Right lobe of liver (tissue), 6 donors: ENCODE results near the gene KAZN. TPM values are rescaled to one million over a fixed set of nuclear protein-coding genes. Genes with fewer than 3 reads are reported as not detected.

Experiments
- ATAC-seq, 4 donors: fragments of 200-7000 bp; cut with Tn5 transposase; one replicate each; pipeline ENCODE4 v1.9.1; 2020; ENCODE audit warnings: mild to moderate bottlenecking in 4 of 4, moderate library complexity in 4 of 4
- DNase-seq, 3 donors: peaks; one replicate each; pipeline ENCODE4 v3.0.0-alpha.2; 2020
- H3K27ac ChIP-seq, 3 donors: fragments of 200-600 bp; one replicate each; pipeline ENCODE4 v1.8.0; 2022
- H3K27me3 ChIP-seq, 2 donors: fragments of 200-600 bp; one replicate each; pipeline ENCODE4 v1.8.0; 2022
- H3K36me3 ChIP-seq, 4 donors: fragments of 200-600 bp; sonication (generic) in 1 of 4; one replicate each; pipeline versions ENCODE4 v1.5.1 to v1.8.0; 2017 to 2022; ENCODE audit warnings: control low read depth in 1 of 4
- H3K4me1 ChIP-seq, 4 donors: fragments of 200-600 bp; sonication (generic) in 1 of 4; one replicate each; pipeline versions ENCODE4 v1.5.1 to v1.8.0; 2017 to 2022; ENCODE audit warnings: control low read depth in 1 of 4
- H3K4me3 ChIP-seq, 3 donors: fragments of 200-600 bp; one replicate each; pipeline ENCODE4 v1.8.0; 2022
- H3K9me3 ChIP-seq, 4 donors: fragments of 200-600 bp; sonication (generic) in 1 of 4; one replicate each; pipeline versions ENCODE4 v1.5.1 to v1.8.0; 2017 to 2022; ENCODE audit warnings: control low read depth in 1 of 4
- POLR2A ChIP-seq: fragments of 450-650 bp; IDR thresholded peaks from one replicate; pipeline ENCODE4 v1.6.1; 2017; ENCODE audit warnings: antibody characterized with exemption, mild to moderate bottlenecking
- WGBS: methylation state at CpG from one replicate; pipeline ENCODE4 v1.1.6; 2018; ENCODE audit warnings: low coverage, low lambda C conversion rate; ENCODE audit not compliant: insufficient coverage; ENCODE audit errors: missing lambda C conversion rate; 5-methylcytosine and 5-hydroxymethylcytosine counted together
- intact Hi-C, 2 donors: fragments of 100-400 bp; cut with DNase I; formaldehyde crosslinking; loops; one replicate each; pipeline versions ENCODE4 v1.11.2 to v1.14.1; 2022
- total RNA-seq, 6 experiments: library from RNA; depleted of rRNA in 2 of 6; stranded (reverse); fragments of >200 nt in 2 of 6; fragmentation: NEBNext Ultra II Directional in 3 of 6; extraction: Animal tissue kit (Norgen Biotek cat#: 25700) in 3 of 6; gene quantifications; one replicate each; pipeline versions ENCODE4 v1.1.0 to v1.2.4, GENCODE V29; 2016 to 2023
- TF ChIP-seq, protein P1 (sequence below), 4 donors: fragments of 200-600 bp in 3 of 4; fragments of 450-650 bp in 1 of 4; IDR thresholded peaks; one replicate each; pipeline versions ENCODE4 v1.5.1 to v1.8.0; 2016 to 2022; ENCODE audit warnings: antibody characterized with exemption in 4 of 4, mild to moderate bottlenecking in 2 of 4
- donor health status: DM: no; HTN: yes; CAD: no.
- donor health status: DM: no; HTN: no; CAD: no.
- donor health status: DM: no; HTN: no; CAD: no.
- donor health status: DM: no; HTN: yes; CAD: no.
- donor health status: DM: no; HTN: yes; CAD: no.

Gene KAZN
- total RNA-seq, 6 experiments from 2014 or later: 1.5 to 7.2 (median 2.7) TPM

DNA sequence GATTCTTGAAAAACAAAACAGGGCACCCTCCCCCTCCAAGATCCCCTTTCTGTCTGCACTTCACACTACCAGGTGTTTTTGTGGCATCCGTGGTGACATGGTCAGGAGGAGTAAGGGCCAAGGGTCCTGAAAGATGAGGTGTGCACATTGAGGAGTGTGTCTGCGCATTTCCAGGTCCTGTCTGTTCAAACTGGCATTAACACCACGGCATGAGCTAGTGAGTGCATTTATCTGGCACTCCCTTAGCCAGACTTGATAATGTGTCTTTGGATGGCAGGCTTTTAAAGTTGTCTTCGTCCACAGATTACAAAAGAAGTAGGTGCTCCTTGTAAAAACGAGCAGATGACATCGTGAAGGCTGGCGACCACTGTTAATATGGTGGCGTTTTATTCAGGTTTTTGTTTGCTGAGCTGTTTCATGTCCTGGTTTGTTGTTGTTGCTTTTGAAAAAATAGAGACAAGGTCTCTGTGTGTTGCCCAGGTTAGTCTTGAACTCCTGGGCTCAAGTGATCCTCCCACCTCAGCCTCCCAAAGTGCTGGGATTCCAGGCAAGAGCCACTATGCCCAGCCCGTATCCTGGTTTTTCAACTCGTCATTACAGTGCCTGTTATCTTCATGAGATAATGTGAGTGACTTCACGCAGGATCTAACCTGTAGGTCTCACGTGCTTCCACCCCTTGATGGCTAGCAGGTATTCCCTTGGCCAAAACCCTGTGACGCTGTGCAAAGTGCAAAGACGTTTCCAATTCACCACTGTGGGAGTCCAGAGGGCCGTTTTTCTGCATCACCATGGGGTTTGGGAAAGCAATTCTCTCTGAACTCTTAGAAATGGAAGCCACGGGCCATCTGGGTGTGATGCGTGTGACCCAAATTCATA is 559.3 kb downstream of the KAZN start:
- TF ChIP-seq POLR2A: no peak
- TF ChIP-seq, protein P1, sequence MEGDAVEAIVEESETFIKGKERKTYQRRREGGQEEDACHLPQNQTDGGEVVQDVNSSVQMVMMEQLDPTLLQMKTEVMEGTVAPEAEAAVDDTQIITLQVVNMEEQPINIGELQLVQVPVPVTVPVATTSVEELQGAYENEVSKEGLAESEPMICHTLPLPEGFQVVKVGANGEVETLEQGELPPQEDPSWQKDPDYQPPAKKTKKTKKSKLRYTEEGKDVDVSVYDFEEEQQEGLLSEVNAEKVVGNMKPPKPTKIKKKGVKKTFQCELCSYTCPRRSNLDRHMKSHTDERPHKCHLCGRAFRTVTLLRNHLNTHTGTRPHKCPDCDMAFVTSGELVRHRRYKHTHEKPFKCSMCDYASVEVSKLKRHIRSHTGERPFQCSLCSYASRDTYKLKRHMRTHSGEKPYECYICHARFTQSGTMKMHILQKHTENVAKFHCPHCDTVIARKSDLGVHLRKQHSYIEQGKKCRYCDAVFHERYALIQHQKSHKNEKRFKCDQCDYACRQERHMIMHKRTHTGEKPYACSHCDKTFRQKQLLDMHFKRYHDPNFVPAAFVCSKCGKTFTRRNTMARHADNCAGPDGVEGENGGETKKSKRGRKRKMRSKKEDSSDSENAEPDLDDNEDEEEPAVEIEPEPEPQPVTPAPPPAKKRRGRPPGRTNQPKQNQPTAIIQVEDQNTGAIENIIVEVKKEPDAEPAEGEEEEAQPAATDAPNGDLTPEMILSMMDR (IDR thresholded peaks at IDR 0.05): no peak
- Histone ChIP-seq H3K4me1 (peaks cover 0 to 14% (median under 1%) of the 10 kb centered on the region in 4 donors), H3K27ac (peak overlapping the region in 1 of 3 donors; percentile 38)

DNA sequence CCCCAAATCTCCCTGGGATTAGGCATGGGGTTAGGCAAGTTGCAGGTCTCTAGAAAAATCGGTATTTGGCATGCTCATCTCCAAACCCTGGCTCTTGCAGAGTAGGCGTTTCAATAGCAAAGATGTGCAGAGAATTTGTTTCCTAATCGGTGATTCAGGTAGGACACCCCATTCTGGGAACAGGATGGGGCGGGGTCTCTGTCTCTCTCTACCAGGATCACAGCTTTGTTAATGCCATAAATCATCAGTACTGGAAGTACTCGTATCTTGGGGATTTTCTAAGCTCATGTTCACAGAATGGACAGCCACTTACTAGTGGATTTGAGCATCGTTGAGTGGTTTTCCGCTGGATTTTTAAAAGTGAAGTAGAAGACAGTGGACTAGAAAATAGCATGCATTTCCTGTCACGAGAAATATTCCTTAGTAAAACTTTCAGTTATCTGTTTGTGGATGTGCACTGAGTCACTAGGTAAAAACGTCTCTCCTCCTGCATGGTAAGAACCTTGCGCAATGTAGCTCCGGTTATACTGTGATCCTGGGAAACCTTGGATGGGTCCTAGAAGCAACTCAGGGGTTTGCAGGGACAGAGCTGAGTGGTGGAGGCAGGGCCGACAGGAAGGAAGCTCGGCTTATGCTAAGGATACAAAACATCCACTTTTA is 560.2 kb downstream of the KAZN start:
- WGBS: 42% methylated on average over 13 of the region's 13 CpGs
- no peak for DNase-seq
- H3K27ac ChIP-seq: peak overlapping the region in 1 of 3 donors; percentile 38
- no peak for TF ChIP-seq POLR2A
- TF ChIP-seq, protein P1 (IDR thresholded peaks at IDR 0.05): no peak
- intact Hi-C loops: loop anchor here in 1 of 2 donors (10.0 kb wide), 1 partner anchor 116 kb away; no protein-coding TSS in a partner anchor
- peak; percentile 22 to 62 (median 43) for ATAC-seq
- no peaks in the 10 kb centered on the region for H3K9me3 ChIP-seq
- no peak overlapping the region for H3K4me3 ChIP-seq
- H3K36me3 ChIP-seq: no peaks in the 10 kb centered on the region
- peaks cover 0 to 10% of the 10 kb centered on the region in 2 donors for H3K27me3 ChIP-seq
- peaks cover 0 to 6% (median 0%) of the 10 kb centered on the region in 4 donors for H3K4me1 ChIP-seq

More for the DNA sequence above, 559.3 kb downstream of the KAZN start:
- Histone ChIP-seq H3K9me3 (no peaks in the 10 kb centered on the region), H3K27me3 (peaks cover 0 to 17% of the 10 kb centered on the region in 2 donors), H3K4me3 (no peak overlapping the region), H3K36me3 (no peaks in the 10 kb centered on the region)
- DNase-seq (no peak), ATAC-seq (no peak)
- intact Hi-C loops: loop anchor here in 1 of 2 donors (10.0 kb wide), 1 partner anchor 117 kb away; no protein-coding TSS in a partner anchor
- WGBS: 60% methylated on average over 13 of the region's 17 CpGs

DNA sequence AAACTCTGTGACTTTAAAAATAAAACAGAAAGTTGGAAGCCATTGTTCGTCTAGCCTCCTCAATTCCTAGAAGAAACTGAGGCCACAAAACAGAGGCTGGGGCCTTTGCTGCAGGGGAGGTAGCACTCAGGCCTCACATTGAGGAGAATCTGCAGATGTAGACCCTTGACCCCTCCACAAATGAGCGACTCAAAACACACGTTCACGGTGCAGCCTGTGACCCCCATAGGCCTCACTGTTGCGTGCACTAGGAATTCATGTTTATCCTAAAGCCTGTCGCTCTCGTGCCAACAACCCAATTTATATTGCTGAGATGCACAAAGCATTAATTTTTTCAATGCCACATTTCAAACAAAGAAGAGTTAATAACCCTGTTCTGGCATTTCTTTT is 560.7 kb downstream of the KAZN start:
- ATAC-seq: no peak
- no peak overlapping the region for H3K4me3 ChIP-seq
- H3K27ac ChIP-seq: peak overlapping the region in 1 of 3 donors; percentile 38
- 44% methylated on average over 4 of the region's 7 CpGs for WGBS
- intact Hi-C loops: loop anchor here in 1 of 2 donors (10.0 kb wide), 1 partner anchor 116 kb away; no protein-coding TSS in a partner anchor
- TF ChIP-seq, protein P1 (IDR thresholded peaks at IDR 0.05): no peak
- TF ChIP-seq POLR2A: no peak
- peaks cover 0 to 1% (median 0%) of the 10 kb centered on the region in 4 donors for H3K4me1 ChIP-seq
- no peak for DNase-seq
- H3K27me3 ChIP-seq: peaks cover 0 to 5% of the 10 kb centered on the region in 2 donors
- H3K9me3 ChIP-seq: no peaks in the 10 kb centered on the region
- H3K36me3 ChIP-seq: no peaks in the 10 kb centered on the region

DNA sequence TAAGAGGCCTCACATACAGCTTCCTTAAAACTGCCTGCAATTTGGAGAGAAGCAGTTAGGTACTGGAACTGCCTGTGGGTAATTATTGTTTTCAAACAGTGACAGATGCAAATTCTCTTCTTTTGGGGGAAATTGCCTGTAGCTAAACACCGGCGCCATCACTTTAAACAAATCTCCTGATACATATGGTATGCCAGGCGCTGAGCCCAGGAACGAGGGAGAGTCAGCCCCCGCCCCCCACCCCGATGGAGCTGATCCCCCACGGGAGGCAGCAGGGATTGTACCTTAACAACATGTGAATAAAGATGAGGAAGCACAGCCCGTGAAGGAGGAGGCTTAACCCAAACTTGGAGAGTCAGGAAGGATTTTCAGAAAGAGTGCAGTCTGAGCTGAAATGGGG is 562.1 kb downstream of the KAZN start:
- no peaks in the 10 kb centered on the region for H3K27me3 ChIP-seq
- TF ChIP-seq, protein P1 (IDR thresholded peaks at IDR 0.05): no peak
- no peak for TF ChIP-seq POLR2A
- ATAC-seq (no peak), DNase-seq (no peak)
- H3K27ac ChIP-seq: no peak overlapping the region
- WGBS: 58% methylated on average over 8 of the region's 8 CpGs
- intact Hi-C loops: no loop called here
- no peak overlapping the region for H3K4me3 ChIP-seq
- H3K36me3 ChIP-seq: no peaks in the 10 kb centered on the region
- no peaks in the 10 kb centered on the region for H3K4me1 ChIP-seq
- H3K9me3 ChIP-seq: no peaks in the 10 kb centered on the region
